ENCODE results near the gene GTF2E1.

GTF2E1 gene

GRCh38 chr3:120742198-120742848, at the start of gene GTF2E1, which contains the start of gene RABL3:
GTF2E1 (plus strand) TSS chr3:120742744; CDS start chr3:120750553, 7,809 bp downstream.
RABL3 (minus strand) TSS chr3:120742516; CDS start chr3:120742507, 9 bp downstream.
- TF ChIP-seq, protein P1, sequence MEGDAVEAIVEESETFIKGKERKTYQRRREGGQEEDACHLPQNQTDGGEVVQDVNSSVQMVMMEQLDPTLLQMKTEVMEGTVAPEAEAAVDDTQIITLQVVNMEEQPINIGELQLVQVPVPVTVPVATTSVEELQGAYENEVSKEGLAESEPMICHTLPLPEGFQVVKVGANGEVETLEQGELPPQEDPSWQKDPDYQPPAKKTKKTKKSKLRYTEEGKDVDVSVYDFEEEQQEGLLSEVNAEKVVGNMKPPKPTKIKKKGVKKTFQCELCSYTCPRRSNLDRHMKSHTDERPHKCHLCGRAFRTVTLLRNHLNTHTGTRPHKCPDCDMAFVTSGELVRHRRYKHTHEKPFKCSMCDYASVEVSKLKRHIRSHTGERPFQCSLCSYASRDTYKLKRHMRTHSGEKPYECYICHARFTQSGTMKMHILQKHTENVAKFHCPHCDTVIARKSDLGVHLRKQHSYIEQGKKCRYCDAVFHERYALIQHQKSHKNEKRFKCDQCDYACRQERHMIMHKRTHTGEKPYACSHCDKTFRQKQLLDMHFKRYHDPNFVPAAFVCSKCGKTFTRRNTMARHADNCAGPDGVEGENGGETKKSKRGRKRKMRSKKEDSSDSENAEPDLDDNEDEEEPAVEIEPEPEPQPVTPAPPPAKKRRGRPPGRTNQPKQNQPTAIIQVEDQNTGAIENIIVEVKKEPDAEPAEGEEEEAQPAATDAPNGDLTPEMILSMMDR (IDR thresholded peaks at IDR 0.05; ENCODE audit: low read depth, low read length), result no peak
- in situ Hi-C loops (cut with HindIII; ENCODE audit: low sequenced_read_pairs), result no loop called here
- H3K4me3 ChIP-seq (ENCODE audit: low read depth, low read length), result peak within 1 kb of the TSS; percentile 93
- DNase-seq (ENCODE audit: low read depth, low spot score), result peak; percentile 100

DNA sequence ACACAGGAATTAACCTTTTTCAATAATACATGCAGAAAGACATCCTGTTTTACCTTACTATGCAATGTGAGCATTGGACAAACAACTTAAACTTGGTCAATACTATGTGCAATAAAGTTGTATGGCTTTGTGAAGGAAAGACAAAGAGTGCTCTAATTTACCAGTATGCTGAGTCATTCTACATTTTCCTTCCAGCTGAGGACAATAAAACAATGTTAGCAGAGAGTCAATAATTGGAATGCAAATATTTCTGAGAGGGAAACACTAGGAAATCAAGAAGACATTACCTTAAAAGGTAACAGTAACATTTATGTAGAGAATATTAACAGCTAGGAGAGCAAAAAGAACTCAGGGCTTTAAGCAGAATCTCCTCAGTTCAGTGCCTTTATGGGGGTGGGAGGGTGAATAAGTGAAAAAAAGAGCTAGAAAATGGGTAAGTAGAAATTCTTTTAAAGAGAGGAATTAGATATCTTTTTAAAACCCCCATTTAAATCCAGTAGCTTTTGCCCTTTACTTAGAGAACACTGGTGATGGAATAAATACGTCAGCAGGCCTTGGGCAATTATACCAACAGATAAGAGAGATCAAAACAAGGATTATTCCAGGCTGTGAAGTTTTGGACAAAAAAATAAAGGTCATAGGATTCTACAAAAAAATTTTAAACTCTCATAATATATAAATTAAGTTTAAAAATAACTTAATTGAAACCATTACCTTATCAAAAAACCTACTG, 48.9 kb upstream of the GTF2E1 start:
- in situ Hi-C loops (cut with HindIII; ENCODE audit: low sequenced_read_pairs), result no loop called here
- TF ChIP-seq, protein P1 (IDR thresholded peaks at IDR 0.05; ENCODE audit: low read depth, low read length), result no peak
- H3K4me3 ChIP-seq (ENCODE audit: low read depth, low read length), result no peak overlapping the region
- DNase-seq (ENCODE audit: low read depth, low spot score), result peak; percentile 55

DNA sequence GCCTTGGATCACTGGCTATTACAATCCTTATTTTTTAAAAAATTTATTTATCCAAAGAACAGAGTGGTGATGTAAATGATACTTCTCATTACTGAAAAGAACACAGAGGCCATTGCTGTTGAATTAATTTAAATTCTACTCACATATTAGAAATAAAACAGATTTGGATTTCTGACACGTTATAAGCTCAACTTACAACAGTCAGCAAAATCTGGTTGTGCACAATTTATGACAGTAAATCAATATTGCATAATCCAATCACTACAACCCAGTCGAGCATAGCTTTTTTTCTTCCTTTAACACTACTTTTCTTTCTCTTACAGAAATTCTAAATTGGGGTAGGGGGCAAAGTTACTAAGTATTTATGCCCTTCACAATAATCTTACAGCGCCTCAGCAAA, 43.2 kb upstream of the GTF2E1 start:
- no peak overlapping the region for H3K4me3 ChIP-seq (ENCODE audit: low read depth, low read length)
- in situ Hi-C loops (cut with HindIII; ENCODE audit: low sequenced_read_pairs), result no loop called here
- DNase-seq (ENCODE audit: low read depth, low spot score), result no peak
- TF ChIP-seq, protein P1 (IDR thresholded peaks at IDR 0.05; ENCODE audit: low read depth, low read length), result no peak

GRCh38 chr3:120705884-120706582, 36.5 kb upstream of the GTF2E1 start:
- TF ChIP-seq, protein P1 (IDR thresholded peaks at IDR 0.05; ENCODE audit: low read depth, low read length), result no peak
- in situ Hi-C loops (cut with HindIII; ENCODE audit: low sequenced_read_pairs), result no loop called here
- DNase-seq (ENCODE audit: low read depth, low spot score), result no peak
- H3K4me3 ChIP-seq (ENCODE audit: low read depth, low read length), result no peak overlapping the region

- TF ChIP-seq, protein P1 (IDR thresholded peaks at IDR 0.05; ENCODE audit: low read depth, low read length), result no peak
- H3K4me3 ChIP-seq (ENCODE audit: low read depth, low read length), result no peak overlapping the region
- no peak for DNase-seq (ENCODE audit: low read depth, low spot score)
- in situ Hi-C loops (cut with HindIII; ENCODE audit: low sequenced_read_pairs), result no loop called here
These were observed 35.6 kb upstream of the GTF2E1 start for GRCh38 chr3:120706950-120707349.

GRCh38 chr3:120708408-120708807, 34.1 kb upstream of the GTF2E1 start:
- no peak overlapping the region for H3K4me3 ChIP-seq (ENCODE audit: low read depth, low read length)
- TF ChIP-seq, protein P1 (IDR thresholded peaks at IDR 0.05; ENCODE audit: low read depth, low read length), result no peak
- DNase-seq (ENCODE audit: low read depth, low spot score), result no peak
- in situ Hi-C loops (cut with HindIII; ENCODE audit: low sequenced_read_pairs), result no loop called here
